Naive thymus-derived CD4-positive, alpha-beta T cell (primary cell): ENCODE measurements around the gene KRTAP4-8. TPM values are rescaled to one million over a fixed set of nuclear protein-coding genes. Genes with fewer than 3 reads are reported as not detected.
"Not testable (repeated sequence)": the region's sequence is repeated elsewhere in the genome, so short reads cannot be mapped to it uniquely, and the experiment has no call there.

ENCODE experiments used
- ATAC-seq: fragments of 150-1000 bp; cut with Tn5 transposase; 2 replicates; pipeline ENCODE4 v1.10.0; 2021; ENCODE audit warnings: mild to moderate bottlenecking, moderate library complexity
- CTCF ChIA-PET: fragments of 350-600 bp; sonication (Branson Sonifier 250); formaldehyde crosslinking; loops from one replicate; lab custom pipeline; 2021; ENCODE audit warnings: antibody characterized with exemption; lab: Charles Lee
- POLR2A ChIA-PET: fragments of 350-600 bp; sonication (Branson Sonifier 250); formaldehyde crosslinking; loops from one replicate; lab custom pipeline; 2021; ENCODE audit warnings: antibody characterized with exemption, inconsistent platforms; lab: Charles Lee
- DNase-seq, 9 donors: peaks; one replicate each; pipeline versions ENCODE4 v3.0.0 to v3.0.0-alpha.2; 2020 to 2022; ENCODE audit warnings: mixed read lengths in 1 of 9
- H3K27ac ChIP-seq: one replicate; pipeline ENCODE4 v1.7.0; 2013; ENCODE audit warnings: mild to moderate bottlenecking, low read depth, low read length, moderate library complexity
- H3K27me3 ChIP-seq, 2 donors: one replicate each; pipeline ENCODE4 v1.7.0; 2013; ENCODE audit warnings: low read length in 2 of 2, mild to moderate bottlenecking in 2 of 2, moderate library complexity in 2 of 2; ENCODE audit not compliant: control insufficient read depth in 2 of 2, insufficient read depth in 2 of 2
- H3K36me3 ChIP-seq, 3 experiments: 1 replicate in 2 of 3; 2 replicates in 1 of 3; pipeline ENCODE4 v1.7.0; 2013; ENCODE audit warnings: low read length in 3 of 3, mild to moderate bottlenecking in 3 of 3, moderate library complexity in 1 of 3; ENCODE audit not compliant: insufficient read depth in 3 of 3, control insufficient read depth in 2 of 3
- H3K4me1 ChIP-seq, 2 donors: one replicate each; pipeline ENCODE4 v1.7.0; 2013; ENCODE audit warnings: low read length in 2 of 2, mild to moderate bottlenecking in 2 of 2, moderate library complexity in 1 of 2; ENCODE audit not compliant: control insufficient read depth in 2 of 2, insufficient read depth in 2 of 2
- H3K4me3 ChIP-seq: 2 replicates; pipeline ENCODE4 v1.7.0; 2013; ENCODE audit warnings: mild to moderate bottlenecking, low read length
- H3K9me3 ChIP-seq, 3 experiments: 1 replicate in 2 of 3; 2 replicates in 1 of 3; pipeline ENCODE4 v1.7.0; 2013; ENCODE audit warnings: low read length in 3 of 3; ENCODE audit not compliant: control insufficient read depth in 2 of 3
- H3K27ac Mint-ChIP-seq, 9 donors: one replicate each; pipeline ENCODE4 v1.8.0; 2020 to 2022; ENCODE audit warnings: mixed read lengths in 9 of 9, mild to moderate bottlenecking in 8 of 9, moderate library complexity in 5 of 9, inconsistent platforms in 2 of 9
- H3K27me3 Mint-ChIP-seq, 5 donors: one replicate each; pipeline ENCODE4 v1.8.0; 2021 to 2022; ENCODE audit warnings: mixed read lengths in 5 of 5, mild to moderate bottlenecking in 1 of 5
- H3K36me3 Mint-ChIP-seq, 5 donors: one replicate each; pipeline ENCODE4 v1.8.0; 2020 to 2022; ENCODE audit warnings: mixed read lengths in 5 of 5, mild to moderate bottlenecking in 3 of 5, inconsistent platforms in 1 of 5
- H3K4me1 Mint-ChIP-seq, 7 donors: one replicate each; pipeline ENCODE4 v1.8.0; 2020 to 2022; ENCODE audit warnings: mixed read lengths in 7 of 7, mild to moderate bottlenecking in 3 of 7, inconsistent platforms in 1 of 7
- H3K4me3 Mint-ChIP-seq, 10 donors: one replicate each; pipeline ENCODE4 v1.8.0; 2020 to 2022; ENCODE audit warnings: mild to moderate bottlenecking in 10 of 10, mixed read lengths in 10 of 10, moderate library complexity in 6 of 10, inconsistent platforms in 2 of 10
- H3K9me3 Mint-ChIP-seq, 11 donors: one replicate each; pipeline ENCODE4 v1.8.0; 2020 to 2022; ENCODE audit warnings: mixed read lengths in 11 of 11, mild to moderate bottlenecking in 4 of 11, inconsistent platforms in 1 of 11, moderate library complexity in 1 of 11
- intact Hi-C, 2 donors: fragments of 100-400 bp; cut with micrococcal nuclease; formaldehyde crosslinking; loops; one replicate each; pipeline ENCODE4 v1.15.1; 2023
- polyA plus RNA-seq, 2 donors: library from polyadenylated mRNA; unstranded; fragments of 300-500 nt; fragmentation: Illumina TruSeq; gene quantifications; one replicate each; pipeline ENCODE4 v1.2.3, GENCODE V29; 2021
- total RNA-seq, 6 experiments: library from RNA in 5 of 6; stranded (reverse) in 5 of 6; gene quantifications; 1 replicate in 5 of 6; 2 replicates in 1 of 6; pipeline ENCODE4 v1.2.3 and lab custom pipeline; 2021 to 2026

KRTAP4-8 gene
- total and polyA plus RNA-seq, 7 experiments from 2014 or later, result not detected

DNA sequence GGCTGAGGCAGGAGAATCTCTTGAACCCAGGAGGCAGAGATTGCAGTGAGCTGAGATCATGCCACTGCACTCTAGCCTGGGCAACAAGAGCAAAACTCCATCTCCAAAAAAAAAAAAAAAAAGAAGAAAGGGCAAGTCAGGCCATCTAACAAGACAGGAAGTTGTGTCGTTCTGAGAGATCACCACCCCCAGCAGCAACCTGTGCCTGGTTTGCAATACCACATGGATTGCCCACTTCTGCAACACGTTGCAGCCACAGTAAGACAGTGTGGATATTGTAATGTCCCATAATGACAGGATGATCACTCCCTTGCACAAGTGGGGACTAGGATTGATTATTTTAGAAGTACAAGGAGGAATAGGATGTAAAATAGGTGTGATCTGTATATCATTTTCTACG lies 28.9 kb downstream of the KRTAP4-8 start:
- Mint-ChIP-seq H3K4me1 (peaks cover 0 to 6% (median 0%) of the 10 kb centered on the region in 7 donors), H3K4me3 (no peak overlapping the region), H3K27me3 (peaks cover 0 to 7% (median 0%) of the 10 kb centered on the region in 5 donors), H3K36me3 (peaks cover 0 to 3% (median 0%) of the 10 kb centered on the region in 5 donors), H3K9me3 (no peaks in the 10 kb centered on the region), H3K27ac (peak overlapping the region in 1 of 9 donors; percentile 60)
- Histone ChIP-seq H3K9me3 (no peaks in the 10 kb centered on the region), H3K27ac (no peak overlapping the region), H3K27me3 (no peaks in the 10 kb centered on the region), H3K36me3 (no peaks in the 10 kb centered on the region), H3K4me1 (no peaks in the 10 kb centered on the region), H3K4me3 (no peak overlapping the region)
- ATAC-seq (no peak), DNase-seq (no peak)
- intact Hi-C loops, result no loop called here
- POLR2A ChIA-PET, result no interaction called here
- CTCF ChIA-PET, result no interaction called here

DNA sequence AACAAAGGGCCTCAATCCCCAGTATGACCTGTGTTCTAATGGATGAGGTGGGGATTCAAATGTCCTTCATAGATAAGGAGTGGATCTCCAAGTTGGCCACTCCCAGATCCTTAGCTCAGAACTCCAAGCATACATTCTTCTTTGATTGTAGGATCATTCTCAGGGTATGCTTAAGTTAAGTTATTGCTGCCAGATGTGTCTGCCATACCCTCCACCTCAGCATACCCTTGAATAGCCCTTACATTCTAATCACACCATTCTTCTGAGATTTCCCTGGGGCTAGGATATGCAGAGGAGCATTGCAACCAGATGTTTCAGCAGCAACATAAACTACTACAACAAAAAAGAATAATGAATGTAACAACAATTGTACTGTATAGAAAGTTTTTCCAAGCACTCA lies 30.7 kb downstream of the KRTAP4-8 start:
- CTCF ChIA-PET, result no interaction called here
- H3K36me3 Mint-ChIP-seq, result peaks cover 0 to 2% (median 0%) of the 10 kb centered on the region in 5 donors
- DNase-seq (no peak), ATAC-seq (no peak)
- no peaks in the 10 kb centered on the region for H3K9me3 Mint-ChIP-seq
- POLR2A ChIA-PET, result no interaction called here
- Histone ChIP-seq H3K36me3 (no peaks in the 10 kb centered on the region), H3K4me1 (no peaks in the 10 kb centered on the region), H3K27me3 (no peaks in the 10 kb centered on the region), H3K4me3 (no peak overlapping the region), H3K9me3 (no peaks in the 10 kb centered on the region), H3K27ac (no peak overlapping the region)
- intact Hi-C loops, result no loop called here
- H3K27me3 Mint-ChIP-seq, result peaks cover 0 to 17% (median 0%) of the 10 kb centered on the region in 5 donors
- no peak overlapping the region for H3K4me3 Mint-ChIP-seq
- no peak overlapping the region for H3K27ac Mint-ChIP-seq
- H3K4me1 Mint-ChIP-seq, result peaks cover 0 to 4% (median 0%) of the 10 kb centered on the region in 7 donors

GRCh38 chr17:41065829-41066624 lies 31.9 kb downstream of the KRTAP4-8 start, which contains the start of gene KRTAP2-4:
Gene KRTAP2-4 (minus strand): TSS chr17:41065879. CDS start chr17:41065845, 34 bp downstream.
- no peak for DNase-seq
- H3K4me3 Mint-ChIP-seq, result no peak within 1 kb of the TSS
- H3K4me1 ChIP-seq, result no peaks in the 10 kb centered on the region
- no peak within 1 kb of the TSS for H3K27ac Mint-ChIP-seq
- H3K4me3 ChIP-seq, result no peak within 1 kb of the TSS
- no peaks in the 10 kb centered on the region for H3K36me3 ChIP-seq
- CTCF ChIA-PET, result no interaction called here
- H3K27ac ChIP-seq, result no peak within 1 kb of the TSS
- no peak for ATAC-seq
- H3K27me3 Mint-ChIP-seq, result peaks cover 1 to 25% (median 9%) of the 10 kb centered on the region in 5 donors
- H3K27me3 ChIP-seq, result no peaks in the 10 kb centered on the region
- no peaks in the 10 kb centered on the region for H3K36me3 Mint-ChIP-seq
- intact Hi-C loops, result no loop called here
- H3K9me3 Mint-ChIP-seq, result no peaks in the 10 kb centered on the region
- H3K9me3 ChIP-seq, result no peaks in the 10 kb centered on the region
- POLR2A ChIA-PET, result no interaction called here
- H3K4me1 Mint-ChIP-seq, result peaks cover 0 to 3% (median 0%) of the 10 kb centered on the region in 7 donors

DNA sequence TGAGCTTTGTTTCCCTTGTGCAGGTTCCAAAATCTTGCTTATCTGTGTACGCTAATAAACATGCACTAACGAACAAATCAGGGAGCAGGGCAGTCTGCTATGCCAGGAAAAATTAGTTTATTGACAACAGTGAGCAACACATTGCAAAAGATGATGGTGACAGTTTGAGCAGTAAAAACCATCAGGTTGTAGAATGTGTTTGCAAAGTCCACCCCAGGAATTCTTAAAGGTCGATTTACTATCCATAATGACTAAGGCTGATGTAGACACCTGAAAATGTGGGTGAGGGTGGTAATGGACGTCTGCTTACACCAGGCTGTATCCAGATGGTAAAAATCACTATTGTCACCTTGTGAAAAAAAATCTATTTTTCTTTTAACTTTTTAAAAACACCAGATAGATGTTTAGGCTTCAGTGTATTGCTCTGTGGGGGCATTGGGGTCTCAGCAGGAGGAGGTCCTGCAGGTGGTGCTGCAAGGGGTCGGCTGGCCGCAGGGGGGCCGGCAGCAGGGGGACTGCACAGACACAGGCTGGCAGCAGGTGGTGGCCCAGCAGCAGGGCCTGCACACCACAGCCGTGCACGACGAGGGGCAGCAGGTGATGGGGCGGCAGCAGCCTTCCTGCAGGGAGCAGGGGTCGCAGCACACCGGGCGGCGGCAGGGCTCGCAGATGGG lies 32.8 kb downstream of the KRTAP4-8 start:
- CTCF ChIA-PET, POLR2A ChIA-PET, H3K36me3 ChIP-seq, H3K27ac ChIP-seq, H3K27ac Mint-ChIP-seq, H3K36me3 Mint-ChIP-seq, DNase-seq, H3K9me3 ChIP-seq, H3K4me1 ChIP-seq, H3K4me3 ChIP-seq, H3K4me3 Mint-ChIP-seq, H3K4me1 Mint-ChIP-seq, H3K9me3 Mint-ChIP-seq, ATAC-seq, H3K27me3 ChIP-seq, intact Hi-C loops: not testable (repeated sequence)
- H3K27me3 Mint-ChIP-seq, result peaks cover 10 to 34% (median 17%) of the 10 kb centered on the region in 5 donors

- H3K27ac ChIP-seq, result no peak overlapping the region
- Mint-ChIP-seq H3K36me3 (no peaks in the 10 kb centered on the region), H3K9me3 (no peaks in the 10 kb centered on the region), H3K27ac (no peak overlapping the region), H3K4me3 (no peak overlapping the region), H3K4me1 (peaks cover 0 to 3% (median 0%) of the 10 kb centered on the region in 7 donors), H3K27me3 (peaks cover 15 to 40% (median 23%) of the 10 kb centered on the region in 5 donors)
- CTCF ChIA-PET, result no interaction called here
- DNase-seq (no peak), ATAC-seq (no peak)
- H3K9me3 ChIP-seq, result no peaks in the 10 kb centered on the region
- no peaks in the 10 kb centered on the region for H3K27me3 ChIP-seq
- H3K4me3 ChIP-seq, result no peak overlapping the region
- POLR2A ChIA-PET, result no interaction called here
- no peaks in the 10 kb centered on the region for H3K36me3 ChIP-seq
- intact Hi-C loops, result no loop called here
- no peaks in the 10 kb centered on the region for H3K4me1 ChIP-seq
Measured at GRCh38 chr17:41064301-41064700, 33.6 kb downstream of the KRTAP4-8 start.

- Mint-ChIP-seq H3K27me3 (peaks cover 24 to 48% (median 32%) of the 10 kb centered on the region in 5 donors), H3K4me1 (peaks cover 0 to 1% (median 0%) of the 10 kb centered on the region in 7 donors), H3K27ac (no peak overlapping the region), H3K36me3 (no peaks in the 10 kb centered on the region), H3K4me3 (no peak overlapping the region), H3K9me3 (no peaks in the 10 kb centered on the region)
- ChIA-PET POLR2A (no interaction called here), CTCF (no interaction called here)
- Histone ChIP-seq H3K27ac (no peak overlapping the region), H3K4me3 (no peak overlapping the region), H3K9me3 (no peaks in the 10 kb centered on the region), H3K36me3 (no peaks in the 10 kb centered on the region), H3K4me1 (no peaks in the 10 kb centered on the region), H3K27me3 (no peaks in the 10 kb centered on the region)
- intact Hi-C loops, result no loop called here
- no peak for DNase-seq
- ATAC-seq, result no peak
Measured at GRCh38 chr17:41063449-41063848, 34.5 kb downstream of the KRTAP4-8 start.
